OCI-LY7 (cell line): Measurements from ENCODE around the gene MYOCOS. TPM values are rescaled to one million over a fixed set of nuclear protein-coding genes. Genes with fewer than 3 reads are reported as not detected.

ENCODE experiments used
- BruUV-seq: library from RNA; stranded (reverse); fragments of 400-500 nt; replicated peaks from 2 replicates; lab custom pipeline; 2021; lab: Mats Ljungman, UMichigan
- CTCF ChIA-PET: fragments of 300-600 bp; sonication (Branson Sonifier 250); formaldehyde crosslinking; loops from one replicate; lab custom pipeline; 2022; ENCODE audit warnings: antibody characterized with exemption; ENCODE audit not compliant: unreplicated experiment; lab: Charles Lee
- POLR2A ChIA-PET: fragments of 300-600 bp; sonication (Branson Sonifier 250); formaldehyde crosslinking; loops from one replicate; lab custom pipeline; 2022; ENCODE audit warnings: antibody characterized with exemption; lab: Charles Lee
- DNase-seq: peaks from one replicate; pipeline ENCODE4 v3.0.0-alpha.2; 2015; ENCODE audit warnings: low spot score
- H2AFZ ChIP-seq: fragments of 200-600 bp; sonication (generic), shearing (Covaris generic); 2 replicates; pipeline ENCODE4 v1.6.1; 2014; ENCODE audit warnings: mild to moderate bottlenecking, antibody characterized with exemption, low read length, moderate library complexity
- H3K27ac ChIP-seq: fragments of 200-600 bp; sonication (generic); 2 replicates; pipeline ENCODE4 v1.5.1; 2014; ENCODE audit warnings: mixed run types, low read depth, mild to moderate bottlenecking, moderate library complexity, low read length, inconsistent platforms; ENCODE audit not compliant: poor library complexity, severe bottlenecking
- H3K36me3 ChIP-seq: fragments of 200-600 bp; sonication (generic); 2 replicates; pipeline ENCODE4 v1.6.1; 2014; ENCODE audit warnings: mild to moderate bottlenecking, antibody characterized with exemption, low read length, moderate library complexity, mixed read lengths; ENCODE audit not compliant: insufficient read depth
- H3K4me1 ChIP-seq: fragments of 200-600 bp; sonication (generic); 2 replicates; pipeline ENCODE4 v1.5.1; 2014; ENCODE audit warnings: mild to moderate bottlenecking, low read length; ENCODE audit not compliant: insufficient read depth, poor library complexity, severe bottlenecking
- H3K4me2 ChIP-seq: fragments of 200-600 bp; sonication (generic); 2 replicates; pipeline ENCODE4 v1.6.1; 2014; ENCODE audit warnings: mild to moderate bottlenecking, low read length
- H3K4me3 ChIP-seq: fragments of 200-600 bp; sonication (generic); 2 replicates; pipeline ENCODE4 v1.5.1; 2014; ENCODE audit warnings: mild to moderate bottlenecking, low read depth, low read length; ENCODE audit not compliant: poor library complexity, severe bottlenecking
- H3K79me2 ChIP-seq: fragments of 200-600 bp; sonication (generic); 2 replicates; pipeline ENCODE4 v1.6.1; 2016; ENCODE audit warnings: low read depth, mild to moderate bottlenecking, low read length, moderate library complexity, mixed read lengths; ENCODE audit not compliant: insufficient read depth
- H3K9me2 ChIP-seq: fragments of 200-600 bp; sonication (generic); 2 replicates; pipeline ENCODE4 v1.6.1; 2016; ENCODE audit warnings: mild to moderate bottlenecking, low read length, mixed read lengths; ENCODE audit not compliant: insufficient read depth
- H3K9me3 ChIP-seq: fragments of 200-600 bp; sonication (generic); 2 replicates; pipeline ENCODE4 v1.6.1; 2014; ENCODE audit warnings: mild to moderate bottlenecking, mixed run types, low read length, mixed read lengths
- H4K20me1 ChIP-seq: fragments of 200-600 bp; sonication (generic); 2 replicates; pipeline ENCODE4 v1.6.1; 2014; ENCODE audit warnings: mild to moderate bottlenecking, antibody characterized with exemption, low read length, moderate library complexity, mixed read lengths; ENCODE audit not compliant: insufficient read depth
- CTCF ChIP-seq: fragments of 200-600 bp; sonication (generic); conservative IDR thresholded peaks from 2 replicates; pipeline ENCODE4 v1.5.1; 2014; ENCODE audit warnings: mild to moderate bottlenecking, antibody characterized with exemption, low read length, moderate library complexity, mixed read lengths
- EZH2phosphoT487 ChIP-seq: fragments of 200-600 bp; sonication (generic); IDR thresholded peaks from 2 replicates; pipeline ENCODE4 v1.6.1; 2018; ENCODE audit warnings: low read depth, borderline replicate concordance, mild to moderate bottlenecking, mixed run types, antibody characterized with exemption, low read length, moderate library complexity, mixed read lengths
- intact Hi-C: fragments of 100-400 bp; cut with micrococcal nuclease; formaldehyde crosslinking; loops from one replicate; pipeline ENCODE4 v1.10.0; 2022; ENCODE audit not compliant: unreplicated experiment
- total RNA-seq, 2 experiments: library from RNA; depleted of rRNA in 1 of 2; stranded (reverse); fragments of >200 nt in 1 of 2; shearing (Covaris generic) in 1 of 2; gene quantifications; 2 replicates each; pipeline ENCODE4 v1.2.3, GENCODE V29; 2014 to 2022

Gene MYOCOS
- total RNA-seq, 2 experiments from 2014 or later, result 0.16 to 0.21 TPM

- ChIA-PET CTCF (no interaction called here), POLR2A (no interaction called here)
- H2AFZ ChIP-seq, result no peak overlapping the region
- H3K36me3 ChIP-seq, result no peaks in the 10 kb centered on the region
- no peak for DNase-seq
- no peak overlapping the region for H3K27ac ChIP-seq
- intact Hi-C loops, result no loop called here
- H3K9me2 ChIP-seq, result no peaks in the 10 kb centered on the region
- BruUV-seq, result no TSS peak
- H4K20me1 ChIP-seq, result no peaks in the 10 kb centered on the region
- H3K4me1 ChIP-seq, result no peaks in the 10 kb centered on the region
- TF ChIP-seq CTCF (no peak), EZH2phosphoT487 (no peak)
- no peak overlapping the region for H3K4me2 ChIP-seq
- no peaks in the 10 kb centered on the region for H3K9me3 ChIP-seq
- H3K79me2 ChIP-seq, result no peaks in the 10 kb centered on the region
- no peak overlapping the region for H3K4me3 ChIP-seq
These were observed 41.2 kb downstream of the MYOCOS start for GRCh38 chr1:171663036-171663853.

GRCh38 chr1:171663854-171664575 lies 42.0 kb downstream of the MYOCOS start:
- DNase-seq, result no peak
- Histone ChIP-seq H3K4me1 (no peaks in the 10 kb centered on the region), H3K27ac (no peak overlapping the region), H3K4me3 (no peak overlapping the region), H4K20me1 (no peaks in the 10 kb centered on the region), H3K4me2 (no peak overlapping the region), H2AFZ (no peak overlapping the region), H3K36me3 (no peaks in the 10 kb centered on the region), H3K9me3 (no peaks in the 10 kb centered on the region), H3K79me2 (no peaks in the 10 kb centered on the region), H3K9me2 (no peaks in the 10 kb centered on the region)
- intact Hi-C loops, result no loop called here
- ChIA-PET POLR2A (no interaction called here), CTCF (no interaction called here)
- BruUV-seq, result no TSS peak
- TF ChIP-seq EZH2phosphoT487 (no peak), CTCF (no peak)

- no peaks in the 10 kb centered on the region for H3K9me2 ChIP-seq
- no peaks in the 10 kb centered on the region for H4K20me1 ChIP-seq
- BruUV-seq, result no TSS peak
- H3K4me1 ChIP-seq, result no peaks in the 10 kb centered on the region
- no peak overlapping the region for H3K4me2 ChIP-seq
- H3K4me3 ChIP-seq, result no peak overlapping the region
- intact Hi-C loops, result no loop called here
- CTCF ChIA-PET, result no interaction called here
- DNase-seq, result no peak
- no peaks in the 10 kb centered on the region for H3K79me2 ChIP-seq
- H3K9me3 ChIP-seq, result no peaks in the 10 kb centered on the region
- POLR2A ChIA-PET, result no interaction called here
- TF ChIP-seq CTCF, result no peak
- no peak for TF ChIP-seq EZH2phosphoT487
- no peak overlapping the region for H2AFZ ChIP-seq
- no peak overlapping the region for H3K27ac ChIP-seq
- H3K36me3 ChIP-seq, result no peaks in the 10 kb centered on the region
These were observed 42.9 kb downstream of the MYOCOS start for GRCh38 chr1:171664976-171665375.
